Lower leg skin (tissue), 4 donors: ENCODE data around the gene ABHD17A. TPM values are rescaled to one million over a fixed set of nuclear protein-coding genes. Genes with fewer than 3 reads are reported as not detected.

Source experiments
- DNase-seq, 2 donors: peaks; one replicate each; pipeline ENCODE4 v3.0.0-alpha.2; 2019; ENCODE audit warnings: low spot score in 2 of 2
- H3K4me3 ChIP-seq: fragments of 200-600 bp; sonication (generic); 2 replicates; pipeline ENCODE4 v1.5.1; 2017; ENCODE audit warnings: mild to moderate bottlenecking, low read depth; ENCODE audit not compliant: poor library complexity, severe bottlenecking
- CTCF ChIP-seq, 3 donors: fragments of 450-650 bp; IDR thresholded peaks; one replicate each; pipeline ENCODE4 v1.5.1; 2016; ENCODE audit warnings: antibody characterized with exemption in 3 of 3, mild to moderate bottlenecking in 3 of 3, moderate library complexity in 2 of 3
- POLR2A ChIP-seq, 2 donors: fragments of 450-650 bp; IDR thresholded peaks; one replicate each; pipeline ENCODE4 v1.6.1; 2016 to 2017; ENCODE audit warnings: antibody characterized with exemption in 2 of 2, mild to moderate bottlenecking in 1 of 2, moderate library complexity in 1 of 2
- WGBS, 2 donors: methylation state at CpG; one replicate each; pipeline ENCODE4 v1.1.5; 2018; 5-methylcytosine and 5-hydroxymethylcytosine counted together
- intact Hi-C: fragments of 100-400 bp; cut with DNase I; formaldehyde crosslinking; loops from one replicate; pipeline ENCODE4 v1.15.0; 2023; ENCODE audit warnings: low total_unique reads
- total RNA-seq, 4 donors: library from RNA; depleted of rRNA; stranded (reverse); fragments of >200 nt; gene quantifications; one replicate each; pipeline ENCODE4 v1.1.0, GENCODE V29; 2016

Gene ABHD17A
- total RNA-seq, 4 donors from 2014 or later: 154 to 201 (median 186) TPM

GRCh38 chr19:1862424-1863327 lies 22.6 kb downstream of the ABHD17A start:
- DNase-seq: peak in 1 of 2 donors; percentile 87
- intact Hi-C loops: no loop called here
- TF ChIP-seq POLR2A (IDR thresholded peaks at IDR 0.05) (no peak), CTCF (IDR thresholded peaks at IDR 0.05) (no peak)
- 0 to 1% methylated on average over 42 to 72 of the region's 109 CpGs for WGBS, 2 donors
- peak overlapping the region; percentile 80 for H3K4me3 ChIP-seq

GRCh38 chr19:1862068-1862423 lies 23.2 kb downstream of the ABHD17A start:
- TF ChIP-seq POLR2A (IDR thresholded peaks at IDR 0.05) (no peak), CTCF (IDR thresholded peaks at IDR 0.05) (no peak)
- DNase-seq: no peak
- H3K4me3 ChIP-seq: peak overlapping the region; percentile 80
- intact Hi-C loops: no loop called here
- WGBS, 2 donors: 3 to 10% methylated on average over 16 to 18 of the region's 21 CpGs

- no peak for DNase-seq
- H3K4me3 ChIP-seq: peak overlapping the region; percentile 80
- 40 to 43% methylated on average over 23 of the region's 23 CpGs for WGBS, 2 donors
These were observed 23.7 kb downstream of the ABHD17A start for GRCh38 chr19:1861599-1862031.

GRCh38 chr19:1860821-1861598 lies 24.3 kb downstream of the ABHD17A start:
- H3K4me3 ChIP-seq: no peak overlapping the region
- intact Hi-C loops: no loop called here
- DNase-seq: no peak
- 49 to 55% methylated on average over 28 of the region's 28 CpGs for WGBS, 2 donors
- TF ChIP-seq POLR2A (IDR thresholded peaks at IDR 0.05) (no peak), CTCF (IDR thresholded peaks at IDR 0.05) (no peak)

More at GRCh38 chr19:1861599-1862031, 23.7 kb downstream of the ABHD17A start:
- TF ChIP-seq POLR2A (IDR thresholded peaks at IDR 0.05): no peak
- TF ChIP-seq CTCF (IDR thresholded peaks at IDR 0.05): no peak
- intact Hi-C loops: no loop called here

- WGBS, 2 donors: 13 to 26% methylated on average over 15 to 30 of the region's 32 CpGs
- no peak for DNase-seq
- TF ChIP-seq POLR2A (IDR thresholded peaks at IDR 0.05) (no peak), CTCF (IDR thresholded peaks at IDR 0.05) (no peak)
- H3K4me3 ChIP-seq: no peak overlapping the region
- intact Hi-C loops: no loop called here
These were observed 25.1 kb downstream of the ABHD17A start for GRCh38 chr19:1860042-1860775.
